ENCODE data around the gene TACR2. TPM values are rescaled to one million over a fixed set of nuclear protein-coding genes. Genes with fewer than 3 reads are reported as not detected.

TACR2 gene
- total RNA-seq, 2 donors from 2014 or later = not detected

DNA sequence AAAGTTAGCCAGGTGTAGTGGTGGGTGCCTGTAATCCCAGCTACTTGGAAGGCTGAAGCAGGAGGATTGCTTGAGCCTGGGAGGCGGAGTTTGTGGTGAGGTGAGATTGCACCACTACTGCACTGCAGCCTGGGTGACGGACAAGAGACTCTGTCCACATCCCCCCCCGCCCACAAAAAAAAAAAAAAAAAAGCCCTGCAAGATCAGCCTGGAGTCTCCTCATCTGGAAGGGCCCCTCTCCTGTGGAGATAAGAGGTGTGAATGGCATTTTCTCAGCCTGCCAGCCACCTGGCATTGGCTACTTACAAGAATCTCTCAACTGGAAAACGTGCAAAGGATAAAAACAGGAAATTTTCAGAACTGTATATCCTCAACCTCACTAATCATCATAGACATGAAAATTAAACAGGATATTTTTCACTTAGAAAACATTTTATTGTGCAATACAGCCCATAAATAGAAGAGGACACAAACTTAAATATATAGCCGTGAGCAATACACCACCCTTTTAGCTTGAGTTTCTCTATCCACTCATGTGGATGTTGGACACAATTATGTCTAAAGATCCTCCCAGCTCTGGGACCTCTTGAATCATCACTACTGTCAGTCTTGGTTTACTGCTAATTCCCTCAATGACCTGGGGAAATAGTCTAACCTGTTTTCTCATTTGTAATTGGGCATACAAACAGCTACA is 23.2 kb upstream of the TACR2 start:
- ATAC-seq = peak in 1 of 2 donors; percentile 65
- DNase-seq (ENCODE audit: low spot score) = no peak
- no peak overlapping the region for H3K4me3 Mint-ChIP-seq
- H3K9me3 Mint-ChIP-seq = no peaks in the 10 kb centered on the region
- no peaks in the 10 kb centered on the region for H3K36me3 Mint-ChIP-seq
- H3K27me3 Mint-ChIP-seq = peaks cover 5 to 9% of the 10 kb centered on the region in 2 donors
- no peaks in the 10 kb centered on the region for H3K4me1 Mint-ChIP-seq (ENCODE audit: low read depth in 2 of 2)
- no peak overlapping the region for H3K27ac Mint-ChIP-seq

DNA sequence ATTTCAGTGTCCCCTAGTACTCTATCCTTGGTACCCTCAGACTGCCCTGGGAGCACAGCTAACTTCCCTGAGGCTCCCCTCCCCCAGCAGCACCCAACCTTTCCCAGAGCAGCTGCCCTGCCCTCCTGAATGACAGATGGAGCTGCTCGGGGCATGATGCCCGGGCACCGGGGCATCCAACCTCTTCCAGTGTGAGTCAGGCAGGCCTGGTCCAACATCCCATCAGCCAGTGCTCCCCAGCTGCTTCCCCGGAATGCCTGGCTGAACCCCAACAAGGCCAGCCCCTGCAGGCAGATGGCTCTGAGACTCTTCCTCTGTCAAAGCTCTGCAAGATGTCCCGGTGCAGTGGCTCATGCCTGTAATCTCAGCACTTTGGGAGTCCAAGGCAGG is 22.6 kb upstream of the TACR2 start:
- no peak overlapping the region for H3K27ac Mint-ChIP-seq
- H3K4me1 Mint-ChIP-seq (ENCODE audit: low read depth in 2 of 2) = no peaks in the 10 kb centered on the region
- peaks cover 5 to 9% of the 10 kb centered on the region in 2 donors for H3K27me3 Mint-ChIP-seq
- DNase-seq (ENCODE audit: low spot score) (no peak), ATAC-seq (no peak)
- H3K9me3 Mint-ChIP-seq = no peaks in the 10 kb centered on the region
- no peak overlapping the region for H3K4me3 Mint-ChIP-seq
- H3K36me3 Mint-ChIP-seq = no peaks in the 10 kb centered on the region

DNA sequence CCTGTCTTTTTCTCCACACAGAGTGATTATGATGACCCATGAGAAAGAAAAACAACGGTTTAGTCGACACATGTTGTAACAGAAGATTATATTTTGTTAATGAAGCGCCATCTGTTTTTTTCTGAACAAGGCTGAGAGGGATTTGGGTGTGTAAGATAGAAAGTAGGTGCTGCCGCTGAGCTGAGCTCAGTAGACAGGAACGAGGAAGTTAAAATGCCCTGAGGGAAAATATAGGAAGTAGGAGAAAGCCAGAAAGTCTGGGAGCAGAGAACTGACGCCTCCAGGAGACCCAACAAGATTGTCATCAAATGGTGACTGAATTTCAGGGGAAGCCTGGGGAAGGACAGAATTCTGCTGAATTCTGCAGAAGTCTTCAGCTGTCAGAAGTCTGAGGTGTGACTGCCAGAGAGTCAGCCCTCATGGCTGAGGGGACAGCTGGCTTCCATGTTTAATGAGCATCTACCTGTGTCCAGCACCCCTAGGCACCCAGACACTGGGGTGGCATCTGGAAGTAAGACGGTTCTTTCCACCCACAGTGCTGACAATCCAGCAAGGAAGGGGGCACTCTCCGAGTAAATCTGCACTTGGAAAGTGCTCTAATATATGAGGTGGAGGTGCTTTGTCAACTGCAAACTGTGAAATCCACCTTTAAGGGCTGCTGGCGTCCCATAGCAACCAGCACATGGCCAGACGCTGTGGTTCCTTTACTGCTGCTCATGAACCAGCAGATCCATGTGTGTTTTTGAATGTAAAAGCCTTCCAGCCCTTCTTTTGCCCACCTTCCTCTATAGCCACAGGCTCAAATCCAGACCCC is 22.0 kb upstream of the TACR2 start:
- no peak overlapping the region for H3K27ac Mint-ChIP-seq
- no peaks in the 10 kb centered on the region for H3K36me3 Mint-ChIP-seq
- peaks cover 5 to 9% of the 10 kb centered on the region in 2 donors for H3K27me3 Mint-ChIP-seq
- H3K4me3 Mint-ChIP-seq = no peak overlapping the region
- no peaks in the 10 kb centered on the region for H3K4me1 Mint-ChIP-seq (ENCODE audit: low read depth in 2 of 2)
- no peaks in the 10 kb centered on the region for H3K9me3 Mint-ChIP-seq
- DNase-seq (ENCODE audit: low spot score) (no peak), ATAC-seq (no peak)

DNA sequence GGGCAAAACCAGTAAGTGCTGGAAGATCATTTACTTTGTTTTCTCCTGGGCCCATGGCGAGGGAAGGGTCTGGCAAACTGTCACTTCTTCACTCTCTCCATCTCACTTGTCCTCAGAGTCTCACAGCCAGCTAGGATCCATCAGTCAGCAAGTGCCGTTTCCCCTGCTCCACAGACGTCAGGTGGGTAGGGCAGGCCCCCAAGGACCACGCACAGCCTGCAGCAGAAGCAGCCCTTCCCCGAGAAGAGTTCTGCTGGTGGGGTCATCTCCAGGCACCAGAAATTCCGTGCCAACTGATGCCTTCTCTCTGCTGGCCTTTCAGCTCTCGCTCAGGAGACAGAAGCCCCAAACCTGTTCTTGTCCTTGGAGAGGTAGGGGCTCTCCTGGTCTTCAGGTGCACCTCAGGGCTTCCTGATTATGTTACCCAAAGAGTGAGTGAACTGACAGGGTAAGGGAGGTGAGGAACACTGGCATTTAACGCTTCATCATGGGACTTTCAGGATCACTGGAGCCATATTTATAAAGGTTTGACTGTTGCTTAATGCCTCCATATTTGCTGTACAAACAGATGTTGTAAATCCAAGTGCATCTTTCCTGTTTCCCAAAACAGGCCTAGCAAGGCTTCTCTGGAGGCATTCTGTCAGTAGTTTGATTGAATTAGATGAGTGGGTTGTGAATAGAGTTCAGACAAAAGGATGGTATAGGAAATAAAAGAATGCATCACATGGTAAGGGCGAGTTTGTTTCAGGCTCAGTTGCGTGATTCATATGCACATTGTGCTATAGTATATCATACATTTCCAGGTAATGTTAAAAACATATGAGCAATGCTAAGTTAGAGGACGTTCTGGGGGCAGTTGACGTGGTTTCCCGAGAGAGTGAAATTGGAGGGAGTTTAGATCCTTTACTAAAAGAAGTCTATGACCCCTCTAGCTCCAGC is 20.9 kb upstream of the TACR2 start:
- no peak for ATAC-seq
- Mint-ChIP-seq H3K27me3 (peaks cover 5 to 9% of the 10 kb centered on the region in 2 donors), H3K9me3 (no peaks in the 10 kb centered on the region), H3K4me1 (ENCODE audit: low read depth in 2 of 2) (no peaks in the 10 kb centered on the region), H3K27ac (no peak overlapping the region), H3K4me3 (no peak overlapping the region), H3K36me3 (no peaks in the 10 kb centered on the region)
- DNase-seq (ENCODE audit: low spot score) = no peak

DNA sequence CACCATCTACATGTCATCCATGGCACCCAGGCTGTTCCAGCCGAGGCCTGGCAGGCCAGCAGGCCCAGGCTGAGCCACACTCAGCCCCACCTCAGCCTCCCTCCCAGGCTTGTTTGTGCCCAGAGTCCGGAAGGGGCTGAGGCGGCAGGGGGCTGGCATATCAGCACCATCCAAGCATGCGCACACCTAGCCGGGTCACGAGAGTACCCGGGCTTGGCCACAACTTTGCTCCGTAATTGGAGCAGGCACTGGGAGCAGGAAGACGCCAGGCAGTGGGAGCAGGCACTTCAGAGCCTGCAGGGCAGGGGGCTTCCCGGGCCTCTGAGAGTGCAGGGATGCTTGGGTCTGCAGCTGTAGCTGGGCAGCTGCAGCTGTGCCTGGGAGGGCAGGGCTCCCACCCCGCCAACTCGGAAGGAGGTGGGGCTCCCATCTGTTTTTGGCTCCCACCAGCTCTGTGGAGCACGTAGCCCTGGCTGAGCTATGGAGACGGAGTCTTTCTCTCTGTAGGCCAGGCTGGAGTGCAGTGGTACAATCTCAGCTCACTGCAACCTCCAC is 19.3 kb upstream of the TACR2 start:
- DNase-seq (ENCODE audit: low spot score) (no peak), ATAC-seq (no peak)
- Mint-ChIP-seq H3K27ac (no peak overlapping the region), H3K36me3 (no peaks in the 10 kb centered on the region), H3K4me1 (ENCODE audit: low read depth in 2 of 2) (no peaks in the 10 kb centered on the region), H3K27me3 (peaks cover 5 to 9% of the 10 kb centered on the region in 2 donors), H3K9me3 (no peaks in the 10 kb centered on the region), H3K4me3 (no peak overlapping the region)

DNA sequence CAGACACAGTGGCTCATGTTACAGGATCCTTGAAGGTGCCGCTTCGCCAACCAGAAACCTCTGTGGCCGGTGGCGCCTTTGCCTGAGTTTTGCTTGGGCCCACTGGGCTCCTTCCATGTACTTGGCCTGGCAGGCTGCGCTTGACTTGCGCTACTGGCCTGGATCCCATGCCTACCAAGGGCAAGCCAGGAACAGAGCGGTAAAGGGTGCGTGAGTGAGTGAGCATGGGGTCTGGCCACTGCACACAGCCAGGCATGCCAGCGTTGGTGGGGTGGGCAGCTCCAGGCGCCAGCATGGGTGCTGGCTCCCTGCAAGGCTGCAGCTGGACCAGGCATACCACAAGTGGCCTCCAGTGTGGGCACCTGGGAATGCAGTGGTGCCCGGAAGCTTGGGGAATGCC is 18.2 kb upstream of the TACR2 start:
- Mint-ChIP-seq H3K27ac (no peak overlapping the region), H3K9me3 (no peaks in the 10 kb centered on the region)
- DNase-seq (ENCODE audit: low spot score) = no peak

DNA sequence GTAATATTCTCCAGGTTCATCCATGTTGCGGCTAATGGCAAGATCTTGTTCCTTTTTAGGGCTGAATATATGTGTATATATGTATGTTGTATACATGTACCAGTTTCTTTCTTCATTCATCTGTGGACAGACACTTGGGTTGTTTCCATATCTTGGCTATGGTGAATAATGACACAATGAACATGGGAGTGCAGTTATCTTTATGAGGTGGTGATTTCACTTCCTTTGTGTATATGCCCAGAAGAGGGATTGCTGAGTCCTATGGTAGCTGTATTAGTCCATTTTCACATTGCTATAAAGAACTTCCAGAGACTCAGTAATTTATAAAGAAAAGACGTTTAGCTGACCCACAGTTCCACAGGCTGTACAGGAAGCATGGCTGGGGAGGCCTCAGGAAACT is 17.5 kb upstream of the TACR2 start:
- Mint-ChIP-seq H3K36me3 (no peaks in the 10 kb centered on the region), H3K9me3 (no peaks in the 10 kb centered on the region), H3K4me1 (ENCODE audit: low read depth in 2 of 2) (no peaks in the 10 kb centered on the region), H3K4me3 (no peak overlapping the region), H3K27ac (no peak overlapping the region), H3K27me3 (peaks cover 5 to 6% of the 10 kb centered on the region in 2 donors)
- DNase-seq (ENCODE audit: low spot score) = no peak
- ATAC-seq = no peak

More for the DNA sequence above, 18.2 kb upstream of the TACR2 start:
- Mint-ChIP-seq H3K4me3 (no peak overlapping the region), H3K4me1 (ENCODE audit: low read depth in 2 of 2) (no peaks in the 10 kb centered on the region), H3K27me3 (peaks cover 5 to 9% of the 10 kb centered on the region in 2 donors), H3K36me3 (no peaks in the 10 kb centered on the region)
- no peak for ATAC-seq

DNA sequence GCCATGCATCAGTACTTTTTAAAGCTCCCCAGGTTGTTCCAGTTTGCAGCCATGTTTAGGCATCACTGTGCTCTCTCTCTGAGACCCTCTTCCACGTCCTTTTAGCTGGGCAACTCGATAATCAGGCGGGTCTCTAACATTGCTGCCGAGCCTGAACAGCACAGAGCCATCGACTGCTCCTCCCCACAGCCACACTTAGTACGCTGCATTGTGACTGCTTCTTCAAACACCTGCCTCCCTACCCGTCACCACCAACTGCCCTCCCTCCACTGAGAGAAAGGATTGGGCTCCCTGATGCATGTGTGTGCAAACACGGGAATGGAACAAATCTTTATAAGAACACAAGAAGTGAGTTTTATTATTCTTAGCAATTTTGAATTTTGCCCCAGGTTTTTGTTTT is 11.4 kb upstream of the TACR2 start:
- no peak for ATAC-seq
- H3K4me3 Mint-ChIP-seq = no peak overlapping the region
- H3K27ac Mint-ChIP-seq = no peak overlapping the region
- DNase-seq (ENCODE audit: low spot score) = no peak
- H3K27me3 Mint-ChIP-seq = peaks cover 3 to 7% of the 10 kb centered on the region in 2 donors
- peaks cover 8 to 14% of the 10 kb centered on the region in 2 donors for H3K4me1 Mint-ChIP-seq (ENCODE audit: low read depth in 2 of 2)
- H3K36me3 Mint-ChIP-seq = no peaks in the 10 kb centered on the region
- no peaks in the 10 kb centered on the region for H3K9me3 Mint-ChIP-seq

DNA sequence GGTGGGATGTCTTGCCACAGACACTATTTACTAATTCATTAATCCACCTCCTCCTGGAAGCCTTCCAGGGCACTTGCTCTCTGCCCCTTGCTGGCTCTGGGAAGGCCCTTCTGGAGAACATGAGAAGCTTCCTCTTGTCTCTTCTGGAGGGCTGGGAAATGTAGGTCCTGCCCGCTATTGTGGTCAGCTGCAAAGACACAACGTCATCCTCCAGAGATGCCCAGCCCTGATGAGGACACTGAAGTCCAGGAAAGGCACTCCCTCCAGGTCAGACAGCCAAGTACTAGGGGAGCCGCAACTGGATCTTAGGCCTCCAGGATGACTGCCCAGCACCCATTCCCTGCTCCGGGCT is 9.6 kb upstream of the TACR2 start:
- Mint-ChIP-seq H3K27me3 (peaks cover 7 to 13% of the 10 kb centered on the region in 2 donors), H3K36me3 (no peaks in the 10 kb centered on the region), H3K9me3 (no peaks in the 10 kb centered on the region), H3K4me3 (no peak overlapping the region), H3K27ac (no peak overlapping the region), H3K4me1 (ENCODE audit: low read depth in 2 of 2) (peaks cover 8 to 14% of the 10 kb centered on the region in 2 donors)
- ATAC-seq = no peak
- no peak for DNase-seq (ENCODE audit: low spot score)

DNA sequence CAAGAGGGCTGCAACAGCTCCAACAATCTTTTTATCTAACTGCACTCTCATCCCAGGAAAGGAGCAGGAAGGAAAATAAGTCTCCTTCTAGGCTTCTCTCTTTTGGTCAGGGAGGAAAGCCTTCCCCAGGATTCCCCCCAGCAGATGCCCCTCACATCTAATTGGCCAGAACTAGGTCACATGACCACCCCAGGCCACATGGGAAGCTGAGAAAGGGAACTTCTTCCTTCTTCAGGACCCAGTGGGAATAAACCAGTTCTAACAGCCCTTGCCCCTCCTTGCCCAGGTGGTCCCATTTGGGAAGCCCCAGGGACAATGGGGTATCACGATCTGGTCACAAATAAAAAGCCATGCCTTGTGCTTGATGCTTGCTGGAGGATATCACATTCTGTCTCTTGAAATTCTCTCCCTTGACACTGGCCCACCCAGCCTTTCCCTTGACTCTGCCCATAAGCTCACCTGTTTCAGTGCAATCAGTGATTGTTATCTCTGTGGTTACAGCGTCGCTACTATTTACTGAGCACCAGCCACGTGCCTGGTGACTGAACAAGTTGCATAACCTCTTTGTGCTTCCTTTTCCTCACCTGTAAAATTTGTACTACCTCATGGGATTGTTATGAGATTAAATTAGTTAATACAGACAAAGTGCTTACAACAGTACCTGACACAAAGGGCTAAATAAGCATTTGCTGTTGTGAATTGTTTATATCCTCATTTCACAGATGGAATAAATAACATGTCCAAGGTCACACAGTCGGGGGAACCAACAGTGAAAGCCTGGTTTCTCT is 9.0 kb upstream of the TACR2 start:
- no peak for DNase-seq (ENCODE audit: low spot score)
- H3K4me1 Mint-ChIP-seq (ENCODE audit: low read depth in 2 of 2) = peaks cover 8 to 14% of the 10 kb centered on the region in 2 donors
- ATAC-seq = no peak
- H3K27me3 Mint-ChIP-seq = peaks cover 7 to 13% of the 10 kb centered on the region in 2 donors
- H3K36me3 Mint-ChIP-seq = no peaks in the 10 kb centered on the region
- no peak overlapping the region for H3K27ac Mint-ChIP-seq
- no peak overlapping the region for H3K4me3 Mint-ChIP-seq
- H3K9me3 Mint-ChIP-seq = no peaks in the 10 kb centered on the region

DNA sequence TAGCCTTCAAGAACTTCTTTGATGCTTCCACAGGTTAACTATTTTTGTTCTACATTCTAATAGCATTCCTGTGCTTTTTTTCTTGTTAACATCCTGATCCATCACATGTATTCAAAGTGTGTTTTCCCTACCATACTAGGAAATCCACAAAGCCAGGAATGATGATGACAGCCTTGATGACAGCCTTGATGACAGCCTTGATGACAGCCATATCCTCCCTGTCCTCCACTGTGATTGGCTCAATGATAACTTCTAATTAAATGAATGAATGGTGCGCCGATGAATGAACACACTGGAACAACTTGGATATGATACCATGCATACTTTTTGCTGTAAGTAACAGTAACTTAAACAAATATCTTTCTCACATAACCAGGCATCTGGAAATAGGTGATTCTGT is 8.3 kb upstream of the TACR2 start:
- Mint-ChIP-seq H3K4me3 (no peak overlapping the region), H3K27me3 (peaks cover 7 to 13% of the 10 kb centered on the region in 2 donors), H3K4me1 (ENCODE audit: low read depth in 2 of 2) (peaks cover 8 to 14% of the 10 kb centered on the region in 2 donors), H3K9me3 (no peaks in the 10 kb centered on the region), H3K36me3 (no peaks in the 10 kb centered on the region), H3K27ac (no peak overlapping the region)
- no peak for DNase-seq (ENCODE audit: low spot score)
- ATAC-seq = no peak

DNA sequence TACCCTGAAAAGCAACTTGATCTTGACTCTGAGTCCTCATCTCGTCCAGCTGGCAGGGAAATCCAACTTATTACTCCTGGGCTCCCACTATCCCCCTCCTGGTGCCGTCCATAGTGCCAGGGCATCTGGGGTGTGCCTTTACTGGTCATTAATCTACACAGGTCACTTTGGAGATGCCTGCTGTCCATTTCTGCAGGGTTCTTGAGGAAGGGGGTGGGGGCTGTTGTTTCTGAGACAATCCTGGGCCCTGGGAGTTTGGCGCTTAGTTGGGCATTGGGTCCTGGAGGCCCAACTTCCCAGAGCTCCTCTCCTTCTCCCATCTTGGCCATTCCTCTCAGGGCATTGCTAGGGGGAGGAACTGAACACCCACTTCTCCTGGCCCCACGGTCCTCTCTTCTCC is 6.0 kb upstream of the TACR2 start:
- ATAC-seq (no peak), DNase-seq (ENCODE audit: low spot score) (no peak)
- Mint-ChIP-seq H3K27ac (no peak overlapping the region), H3K4me1 (ENCODE audit: low read depth in 2 of 2) (peaks cover 8 to 13% of the 10 kb centered on the region in 2 donors), H3K27me3 (peaks cover 7 to 13% of the 10 kb centered on the region in 2 donors), H3K9me3 (no peaks in the 10 kb centered on the region), H3K36me3 (no peaks in the 10 kb centered on the region), H3K4me3 (no peak overlapping the region)

Measured in natural killer cell treated with Interleukin-12 subunit alpha and Interleukin-12 subunit beta and Interleukin-15 and Interleukin-18, amount 100 ng/mL, for 72 hours (primary cell).